Pancreas (tissue), 10 donors: ENCODE data around the gene TATDN2. TPM values are rescaled to one million over a fixed set of nuclear protein-coding genes. Genes with fewer than 3 reads are reported as not detected.

Experiments
- ATAC-seq, 4 donors: fragments of 200-7000 bp; cut with Tn5 transposase; one replicate each; pipeline versions ENCODE4 v1.8.0 to v1.9.1; 2020; ENCODE audit warnings: mild to moderate bottlenecking in 4 of 4, moderate library complexity in 4 of 4
- DNase-seq, 6 donors: peaks; one replicate each; pipeline ENCODE4 v3.0.0-alpha.2; 2020
- FAIRE-seq: peaks from 2 replicates; lab custom pipeline; 2012; peaks lifted over from hg19 to GRCh38; lab: Jason Lieb, UNC
- H3K27ac ChIP-seq, 4 donors: fragments of 200-600 bp; sonication (generic); 1 replicate in 3 of 4; 2 replicates in 1 of 4; pipeline versions ENCODE4 v1.5.0 to v1.8.0; 2020
- H3K27me3 ChIP-seq, 4 donors: fragments of 200-600 bp; one replicate each; pipeline ENCODE4 v1.8.0; 2021
- H3K36me3 ChIP-seq, 3 donors: fragments of 200-600 bp; sonication (generic) in 1 of 3; one replicate each; pipeline versions ENCODE4 v1.5.0 to v1.8.0; 2020 to 2021
- H3K4me1 ChIP-seq, 3 donors: fragments of 200-600 bp; one replicate each; pipeline ENCODE4 v1.8.0; 2021
- H3K4me3 ChIP-seq, 4 donors: fragments of 200-600 bp; sonication (generic) in 2 of 4; one replicate each; pipeline versions ENCODE4 v1.5.0 to v1.8.0; 2020 to 2021
- H3K9me3 ChIP-seq, 4 donors: fragments of 200-600 bp; one replicate each; pipeline ENCODE4 v1.8.0; 2021
- WGBS, 2 donors: extraction: QIAGEN DNeasy Blood & Tissue Kit; methylation state at CpG; one replicate each; pipeline ENCODE4 v1.1.7; 2013; 5-methylcytosine and 5-hydroxymethylcytosine counted together
- intact Hi-C, 3 donors: fragments of 100-400 bp; cut with DNase I; formaldehyde crosslinking; loops; one replicate each; pipeline versions ENCODE4 v1.11.1 to v1.14.2; 2022
- polyA plus RNA-seq, 2 donors: library from polyadenylated mRNA; stranded (reverse); fragments of 200-250 nt; gene quantifications; one replicate each; pipeline ENCODE4 v1.2.3, GENCODE V29; 2013
- total RNA-seq, 6 donors: library from RNA; stranded (reverse); fragmentation: NEBNext Ultra II Directional in 4 of 6; extraction: Animal tissue kit (Norgen Biotek cat#: 25700) in 4 of 6; gene quantifications; one replicate each; pipeline versions ENCODE4 v1.2.1 to v1.2.4, GENCODE V29; 2021 to 2023
- TF ChIP-seq, protein P1 (sequence below), 4 donors: fragments of 200-600 bp; sonication (generic) in 3 of 4; IDR thresholded peaks; one replicate each; pipeline versions ENCODE4 v1.5.0 to v1.8.0; 2021; ENCODE audit warnings: antibody characterized with exemption in 4 of 4
- donor health status: healthy with polysubstance abuse.
- donor health status: DM: no; HTN: no; CAD: no; lungs with moderate emphysema.
- donor health status: DM: no; HTN: no; CAD: no.
- donor health status: control.
- donor health status: control.
- donor health status: Bipolar disorder and iron deficiency.
- donor health status: DM: yes; HTN: yes; CAD: no.
- donor health status: DM: no; HTN: no; CAD: no.
- donor health status: DM: no; HTN: no; CAD: no.
- donor health status: DM: yes; HTN: yes; CAD: no.

TATDN2 gene
- total and polyA plus RNA-seq, 8 donors = 9.2 to 23.1 (median 15.1) TPM

GRCh38 chr3:10283638-10284037 is 35.4 kb downstream of the TATDN2 start:
- Histone ChIP-seq H3K27ac (peak overlapping the region in 1 of 4 donors; percentile 20), H3K27me3 (no peaks in the 10 kb centered on the region), H3K36me3 (peaks cover 0 to 22% (median 2%) of the 10 kb centered on the region in 3 donors), H3K4me1 (peaks cover 0 to 7% (median 5%) of the 10 kb centered on the region in 3 donors), H3K4me3 (no peak overlapping the region), H3K9me3 (no peaks in the 10 kb centered on the region)
- FAIRE-seq (no peak), ATAC-seq (peak; percentile 73 to 90 (median 88)), DNase-seq (peak; percentile 70 to 86 (median 76))
- 20 to 37% methylated on average over 5 of the region's 5 CpGs for WGBS, 2 donors
- intact Hi-C loops = no loop called here
- TF ChIP-seq, protein P1, sequence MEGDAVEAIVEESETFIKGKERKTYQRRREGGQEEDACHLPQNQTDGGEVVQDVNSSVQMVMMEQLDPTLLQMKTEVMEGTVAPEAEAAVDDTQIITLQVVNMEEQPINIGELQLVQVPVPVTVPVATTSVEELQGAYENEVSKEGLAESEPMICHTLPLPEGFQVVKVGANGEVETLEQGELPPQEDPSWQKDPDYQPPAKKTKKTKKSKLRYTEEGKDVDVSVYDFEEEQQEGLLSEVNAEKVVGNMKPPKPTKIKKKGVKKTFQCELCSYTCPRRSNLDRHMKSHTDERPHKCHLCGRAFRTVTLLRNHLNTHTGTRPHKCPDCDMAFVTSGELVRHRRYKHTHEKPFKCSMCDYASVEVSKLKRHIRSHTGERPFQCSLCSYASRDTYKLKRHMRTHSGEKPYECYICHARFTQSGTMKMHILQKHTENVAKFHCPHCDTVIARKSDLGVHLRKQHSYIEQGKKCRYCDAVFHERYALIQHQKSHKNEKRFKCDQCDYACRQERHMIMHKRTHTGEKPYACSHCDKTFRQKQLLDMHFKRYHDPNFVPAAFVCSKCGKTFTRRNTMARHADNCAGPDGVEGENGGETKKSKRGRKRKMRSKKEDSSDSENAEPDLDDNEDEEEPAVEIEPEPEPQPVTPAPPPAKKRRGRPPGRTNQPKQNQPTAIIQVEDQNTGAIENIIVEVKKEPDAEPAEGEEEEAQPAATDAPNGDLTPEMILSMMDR (IDR thresholded peaks at IDR 0.05) = no peak

GRCh38 chr3:10284496-10284895 is 36.2 kb downstream of the TATDN2 start:
- Histone ChIP-seq H3K4me1 (peaks cover 0 to 7% (median 5%) of the 10 kb centered on the region in 3 donors), H3K27me3 (no peaks in the 10 kb centered on the region), H3K4me3 (no peak overlapping the region), H3K27ac (no peak overlapping the region), H3K9me3 (no peaks in the 10 kb centered on the region), H3K36me3 (peaks cover 0 to 19% (median 0%) of the 10 kb centered on the region in 3 donors)
- TF ChIP-seq, protein P1 (IDR thresholded peaks at IDR 0.05) = no peak
- WGBS, 2 donors = 89 to 95% methylated on average over 9 of the region's 9 CpGs
- FAIRE-seq (no peak), DNase-seq (peak in 1 of 6 donors; percentile 34), ATAC-seq (no peak)
- intact Hi-C loops = no loop called here

- 77 to 78% methylated on average over 12 of the region's 12 CpGs for WGBS, 2 donors
- H3K27ac ChIP-seq = no peak overlapping the region
- peaks cover 0 to 7% (median 5%) of the 10 kb centered on the region in 3 donors for H3K4me1 ChIP-seq
- peaks cover 0 to 10% (median 0%) of the 10 kb centered on the region in 3 donors for H3K36me3 ChIP-seq
- peak in 1 of 6 donors; percentile 19 for DNase-seq
- FAIRE-seq = no peak
- H3K4me3 ChIP-seq = no peak overlapping the region
- intact Hi-C loops = no loop called here
- TF ChIP-seq, protein P1 (IDR thresholded peaks at IDR 0.05) = no peak
- no peaks in the 10 kb centered on the region for H3K9me3 ChIP-seq
- ATAC-seq = no peak
- H3K27me3 ChIP-seq = no peaks in the 10 kb centered on the region
Observed at GRCh38 chr3:10285272-10286132, 37.2 kb downstream of the TATDN2 start.

DNA sequence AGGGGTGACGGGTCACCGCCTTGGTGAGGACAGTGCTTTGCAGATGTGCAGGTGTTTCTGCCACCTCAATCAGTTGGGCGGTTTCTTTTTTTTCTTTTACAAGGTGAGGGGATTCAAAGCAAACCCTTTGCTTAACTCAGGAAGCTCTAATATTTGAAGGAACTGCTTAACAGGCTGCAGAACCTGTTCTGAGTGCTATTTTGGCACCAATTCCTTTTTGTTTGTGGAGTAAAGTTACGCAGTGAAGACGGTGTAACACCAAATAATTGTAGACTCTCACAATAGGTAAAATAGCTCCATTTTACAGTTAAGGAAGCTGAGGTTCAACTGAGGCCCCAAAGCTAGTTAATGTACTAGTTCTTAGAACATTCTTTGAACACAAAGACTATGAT is 37.9 kb downstream of the TATDN2 start:
- peaks cover 0 to 4% (median 0%) of the 10 kb centered on the region in 3 donors for H3K36me3 ChIP-seq
- FAIRE-seq = no peak
- TF ChIP-seq, protein P1 (IDR thresholded peaks at IDR 0.05) = no peak

More for the DNA sequence above, 37.9 kb downstream of the TATDN2 start:
- WGBS, 2 donors = 54 to 62% methylated on average over 5 of the region's 5 CpGs
- DNase-seq (no peak), ATAC-seq (no peak)
- Histone ChIP-seq H3K27ac (no peak overlapping the region), H3K9me3 (no peaks in the 10 kb centered on the region), H3K4me1 (peaks cover 0 to 7% (median 5%) of the 10 kb centered on the region in 3 donors), H3K4me3 (no peak overlapping the region), H3K27me3 (no peaks in the 10 kb centered on the region)
- intact Hi-C loops = no loop called here
